AG09309 (cell line): ENCODE results near the gene HPSE2.

ENCODE experiments used
- DNase-seq: peaks from one replicate; pipeline ENCODE4 v3.0.0-alpha.2; 2010; ENCODE audit warnings: low read depth
- H3K4me3 ChIP-seq: 2 replicates; pipeline ENCODE4 v1.5.1; 2011; ENCODE audit warnings: mild to moderate bottlenecking, low read depth, low read length, moderate library complexity; ENCODE audit not compliant: control insufficient read depth
- CTCF ChIP-seq: IDR thresholded peaks from 2 replicates; pipeline ENCODE4 v1.5.1; 2011; ENCODE audit warnings: mild to moderate bottlenecking, low read depth, low read length, inconsistent platforms; ENCODE audit not compliant: insufficient read depth, control insufficient read depth; ENCODE audit errors: missing control alignments

HPSE2 gene

GRCh38 chr10:98435178-98435577 lies 800.5 kb downstream of the HPSE2 start:
- no peak overlapping the region for H3K4me3 ChIP-seq
- no peak for DNase-seq
- TF ChIP-seq CTCF, result no peak

GRCh38 chr10:98433881-98434732 lies 801.5 kb downstream of the HPSE2 start:
- no peak for DNase-seq
- no peak for TF ChIP-seq CTCF
- H3K4me3 ChIP-seq, result no peak overlapping the region

GRCh38 chr10:98433371-98433770 lies 802.3 kb downstream of the HPSE2 start:
- no peak overlapping the region for H3K4me3 ChIP-seq
- no peak for TF ChIP-seq CTCF
- no peak for DNase-seq

GRCh38 chr10:98432330-98432729 lies 803.3 kb downstream of the HPSE2 start:
- H3K4me3 ChIP-seq, result no peak overlapping the region
- no peak for DNase-seq
- no peak for TF ChIP-seq CTCF

GRCh38 chr10:98431016-98431415 lies 804.6 kb downstream of the HPSE2 start:
- no peak overlapping the region for H3K4me3 ChIP-seq
- TF ChIP-seq CTCF, result no peak
- no peak for DNase-seq

GRCh38 chr10:98430427-98430826 lies 805.2 kb downstream of the HPSE2 start:
- no peak for DNase-seq
- no peak for TF ChIP-seq CTCF
- H3K4me3 ChIP-seq, result no peak overlapping the region
